PFSK-1 (cell line): ENCODE data around the gene DAB2IP.

Experiments
- FOXP2 ChIP-seq: optimal IDR thresholded peaks from 2 replicates; pipeline ENCODE3; 2011; ENCODE audit warnings: borderline replicate concordance, control low read depth, inconsistent platforms; ENCODE audit not compliant: insufficient read depth; ENCODE audit errors: extremely low read length, extremely low read depth
- POLR2AphosphoS5 ChIP-seq: IDR thresholded peaks from 2 replicates; pipeline ENCODE4 v1.6.1; 2012; ENCODE audit warnings: low read depth, mild to moderate bottlenecking, control low read depth, low read length, moderate library complexity
- SIN3A ChIP-seq: IDR thresholded peaks from 2 replicates; pipeline ENCODE4 v1.6.1; 2012; ENCODE audit warnings: mild to moderate bottlenecking, low read length, moderate library complexity, borderline replicate concordance; ENCODE audit not compliant: insufficient read depth
- TAF1 ChIP-seq: IDR thresholded peaks from 2 replicates; pipeline ENCODE4 v1.6.1; 2012; ENCODE audit warnings: low read length, control low read depth, borderline replicate concordance; ENCODE audit not compliant: insufficient read depth
- TF ChIP-seq, protein P1 (sequence below), 2 experiments: IDR thresholded peaks; 2 replicates each; pipeline versions ENCODE4 v1.6.1 to v1.8.0; 2011 to 2012; ENCODE audit warnings: low read depth in 2 of 2, low read length in 2 of 2, control low read depth in 1 of 2, inconsistent platforms in 1 of 2, mild to moderate bottlenecking in 1 of 2, moderate library complexity in 1 of 2; ENCODE audit not compliant: insufficient read depth in 1 of 2

Gene DAB2IP

DNA sequence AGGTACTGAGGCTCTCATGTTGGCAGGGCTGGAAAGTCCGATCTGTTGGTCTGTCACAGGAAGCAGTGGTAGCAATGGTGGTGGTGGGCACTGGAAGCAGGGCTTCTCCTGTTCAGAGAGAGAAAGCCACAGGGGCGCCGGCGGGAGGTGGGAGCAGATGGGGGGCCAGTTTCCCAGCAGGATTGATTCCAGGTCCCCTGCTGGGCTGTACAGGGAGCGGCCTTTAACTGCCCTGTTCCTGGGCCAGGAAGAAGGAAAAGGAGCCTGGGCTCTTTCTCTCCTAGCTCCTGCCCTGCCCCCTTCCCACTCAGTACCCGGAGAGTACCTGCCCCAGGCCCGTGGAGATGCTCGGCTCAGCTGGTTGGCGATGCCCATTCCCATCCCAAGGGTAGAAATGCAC is 2.6 kb upstream of the DAB2IP start:
- TF ChIP-seq, protein P1, sequence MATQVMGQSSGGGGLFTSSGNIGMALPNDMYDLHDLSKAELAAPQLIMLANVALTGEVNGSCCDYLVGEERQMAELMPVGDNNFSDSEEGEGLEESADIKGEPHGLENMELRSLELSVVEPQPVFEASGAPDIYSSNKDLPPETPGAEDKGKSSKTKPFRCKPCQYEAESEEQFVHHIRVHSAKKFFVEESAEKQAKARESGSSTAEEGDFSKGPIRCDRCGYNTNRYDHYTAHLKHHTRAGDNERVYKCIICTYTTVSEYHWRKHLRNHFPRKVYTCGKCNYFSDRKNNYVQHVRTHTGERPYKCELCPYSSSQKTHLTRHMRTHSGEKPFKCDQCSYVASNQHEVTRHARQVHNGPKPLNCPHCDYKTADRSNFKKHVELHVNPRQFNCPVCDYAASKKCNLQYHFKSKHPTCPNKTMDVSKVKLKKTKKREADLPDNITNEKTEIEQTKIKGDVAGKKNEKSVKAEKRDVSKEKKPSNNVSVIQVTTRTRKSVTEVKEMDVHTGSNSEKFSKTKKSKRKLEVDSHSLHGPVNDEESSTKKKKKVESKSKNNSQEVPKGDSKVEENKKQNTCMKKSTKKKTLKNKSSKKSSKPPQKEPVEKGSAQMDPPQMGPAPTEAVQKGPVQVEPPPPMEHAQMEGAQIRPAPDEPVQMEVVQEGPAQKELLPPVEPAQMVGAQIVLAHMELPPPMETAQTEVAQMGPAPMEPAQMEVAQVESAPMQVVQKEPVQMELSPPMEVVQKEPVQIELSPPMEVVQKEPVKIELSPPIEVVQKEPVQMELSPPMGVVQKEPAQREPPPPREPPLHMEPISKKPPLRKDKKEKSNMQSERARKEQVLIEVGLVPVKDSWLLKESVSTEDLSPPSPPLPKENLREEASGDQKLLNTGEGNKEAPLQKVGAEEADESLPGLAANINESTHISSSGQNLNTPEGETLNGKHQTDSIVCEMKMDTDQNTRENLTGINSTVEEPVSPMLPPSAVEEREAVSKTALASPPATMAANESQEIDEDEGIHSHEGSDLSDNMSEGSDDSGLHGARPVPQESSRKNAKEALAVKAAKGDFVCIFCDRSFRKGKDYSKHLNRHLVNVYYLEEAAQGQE (IDR thresholded peaks at IDR 0.05; ENCODE audit: insufficient read depth in 1 of 2, low read depth in 2 of 2, low read length in 2 of 2), result no peak
- TF ChIP-seq SIN3A (no peak), FOXP2 (no peak), TAF1 (no peak), POLR2AphosphoS5 (no peak)

DNA sequence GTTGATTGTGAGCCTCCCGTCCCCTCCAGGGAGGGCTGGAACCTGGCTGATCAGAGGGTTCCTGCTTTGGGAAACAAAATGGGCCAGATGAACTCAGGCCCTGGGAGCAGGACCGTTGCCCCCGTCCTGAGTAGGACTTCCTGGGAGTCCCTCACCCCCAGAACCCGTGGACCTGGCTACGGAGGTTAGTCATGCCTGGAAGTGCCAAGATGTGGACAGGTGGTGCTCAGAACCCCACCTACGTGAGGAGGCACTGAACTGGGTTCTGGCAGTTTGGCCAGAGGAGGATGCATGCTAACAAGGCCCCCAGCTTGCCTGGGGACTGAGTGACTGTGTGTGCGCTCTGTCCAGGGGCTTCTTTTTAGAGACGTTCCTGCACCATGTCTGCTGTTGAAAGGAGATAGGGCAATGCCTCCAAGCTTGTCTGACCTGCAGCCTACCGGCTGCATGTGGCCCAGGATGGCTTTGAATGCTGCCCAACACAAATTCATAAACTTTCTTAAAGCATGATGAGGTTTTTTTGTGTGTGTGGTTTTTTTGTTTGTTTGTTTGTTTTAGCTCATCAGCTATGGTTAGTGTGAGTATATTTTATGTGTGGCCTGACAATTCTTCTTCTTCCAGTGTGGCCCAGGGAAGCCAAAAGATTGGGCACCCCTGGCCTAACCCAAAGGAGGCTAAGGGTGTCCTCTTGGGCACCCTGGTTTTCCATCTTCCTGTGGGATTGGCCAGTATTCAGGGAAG is 1.8 kb upstream of the DAB2IP start:
- TF ChIP-seq, protein P1 (IDR thresholded peaks at IDR 0.05; ENCODE audit: insufficient read depth in 1 of 2, low read depth in 2 of 2, low read length in 2 of 2), result no peak
- TF ChIP-seq FOXP2 (no peak), TAF1 (no peak), SIN3A (no peak), POLR2AphosphoS5 (no peak)

DNA sequence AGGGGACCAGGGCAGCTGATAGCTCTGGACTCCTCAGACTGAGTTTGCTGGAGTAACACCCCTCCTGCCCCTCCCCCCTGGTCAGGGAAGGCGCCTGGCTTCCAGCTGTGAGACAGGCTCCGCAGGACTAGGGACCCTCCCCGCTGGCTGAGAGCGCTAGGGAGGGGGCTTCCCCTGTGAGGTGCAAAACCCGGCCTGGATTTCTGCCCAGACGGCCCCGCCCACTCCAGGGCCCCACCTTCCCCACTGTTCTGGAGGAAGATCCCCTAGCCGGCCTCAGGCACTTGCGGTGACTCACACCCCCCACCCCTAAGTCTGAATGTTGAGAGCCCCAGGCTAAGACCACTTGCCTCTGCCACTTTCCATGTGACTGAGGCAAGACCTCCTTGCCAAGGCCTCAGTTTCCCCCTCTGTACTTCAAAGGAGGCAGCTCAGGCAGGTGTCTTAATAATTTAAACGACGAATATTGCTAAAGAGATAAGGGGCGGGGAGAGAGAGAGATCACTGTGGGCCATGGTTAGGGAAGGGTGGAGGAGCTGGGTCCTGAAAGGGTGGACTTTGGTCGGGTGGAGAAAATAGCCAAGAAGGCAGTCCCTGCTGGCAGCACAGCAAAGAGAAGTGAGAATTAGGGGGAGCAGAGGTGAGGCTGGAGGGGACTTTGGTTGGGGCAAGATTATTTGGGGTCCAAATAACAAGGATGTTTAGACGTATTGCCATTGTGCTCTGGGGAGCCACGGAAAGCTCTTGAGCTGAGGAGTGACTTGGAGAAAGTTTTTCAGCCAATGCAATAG is 1.0 kb upstream of the DAB2IP start:
- no peak for TF ChIP-seq POLR2AphosphoS5
- TF ChIP-seq, protein P1 (IDR thresholded peaks at IDR 0.05; ENCODE audit: insufficient read depth in 1 of 2, low read depth in 2 of 2, low read length in 2 of 2), result no peak
- TF ChIP-seq FOXP2, result no peak
- no peak for TF ChIP-seq SIN3A
- TF ChIP-seq TAF1, result no peak

DNA sequence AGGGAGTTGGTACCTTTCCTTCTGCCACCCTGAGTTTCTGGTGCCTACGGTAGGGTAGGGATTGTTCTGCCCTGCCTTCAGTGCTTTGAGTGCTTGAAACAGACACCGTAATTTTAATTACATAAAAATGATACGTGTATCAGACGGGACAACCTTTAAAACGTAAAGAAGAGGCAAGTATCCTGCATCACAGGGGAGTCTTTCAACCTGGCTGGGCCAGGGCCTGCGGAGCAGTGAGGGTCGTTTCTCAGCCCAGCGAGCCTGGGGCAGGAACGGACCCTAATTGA is 483 bp upstream of the DAB2IP start:
- no peak for TF ChIP-seq SIN3A
- no peak for TF ChIP-seq TAF1
- TF ChIP-seq, protein P1 (IDR thresholded peaks at IDR 0.05; ENCODE audit: insufficient read depth in 1 of 2, low read depth in 2 of 2, low read length in 2 of 2), result no peak
- TF ChIP-seq POLR2AphosphoS5, result no peak
- TF ChIP-seq FOXP2, result no peak
